GM23338 (cell line): ENCODE data around the gene ITGA1. TPM values are rescaled to one million over a fixed set of nuclear protein-coding genes. Genes with fewer than 3 reads are reported as not detected.

Source experiments
- ATAC-seq: fragments of 200-7000 bp; cut with Tn5 transposase; 3 replicates; pipeline ENCODE4 v1.9.1; 2020
- DNase-seq: peaks from one replicate; pipeline ENCODE4 v3.0.0-alpha.2; 2015; ENCODE audit warnings: low spot score
- H2AFZ ChIP-seq: fragments of 200-600 bp; sonication (generic); 2 replicates; pipeline ENCODE4 v1.8.0; 2016; ENCODE audit warnings: antibody characterized with exemption, mild to moderate bottlenecking, moderate library complexity
- H3F3A ChIP-seq: fragments of 200-600 bp; sonication (generic); replicated peaks from 2 replicates; pipeline ENCODE4 v1.8.0; 2017; ENCODE audit warnings: antibody characterized with exemption, mixed run types, low read depth
- H3K27ac ChIP-seq: fragments of 200-600 bp; sonication (generic); 2 replicates; pipeline ENCODE4 v1.6.1; 2016; ENCODE audit warnings: low read depth
- H3K27me3 ChIP-seq: fragments of 200-600 bp; sonication (generic); 2 replicates; pipeline ENCODE4 v1.8.0; 2016; ENCODE audit warnings: mild to moderate bottlenecking, mixed run types, moderate library complexity; ENCODE audit not compliant: insufficient read depth
- H3K36me3 ChIP-seq: fragments of 200-600 bp; sonication (generic); 2 replicates; pipeline ENCODE4 v1.8.0; 2016; ENCODE audit warnings: mild to moderate bottlenecking; ENCODE audit not compliant: insufficient read depth
- H3K4me1 ChIP-seq: fragments of 200-600 bp; sonication (generic); 2 replicates; pipeline ENCODE4 v1.8.0; 2016; ENCODE audit warnings: mild to moderate bottlenecking, moderate library complexity; ENCODE audit not compliant: insufficient read depth
- H3K4me2 ChIP-seq: fragments of 200-600 bp; sonication (generic); 2 replicates; pipeline ENCODE4 v1.7.1; 2017; ENCODE audit warnings: mixed run types
- H3K4me3 ChIP-seq: fragments of 200-600 bp; sonication (generic); 2 replicates; pipeline ENCODE4 v1.6.1; 2016; ENCODE audit warnings: mixed run types
- H3K79me2 ChIP-seq: fragments of 200-600 bp; sonication (generic); replicated peaks from 2 replicates; pipeline ENCODE4 v1.8.0; 2017; ENCODE audit warnings: mild to moderate bottlenecking; ENCODE audit not compliant: insufficient read depth
- H3K9me2 ChIP-seq: fragments of 200-600 bp; sonication (generic); 2 replicates; pipeline ENCODE4 v1.8.0; 2017; ENCODE audit not compliant: insufficient read depth
- H4K20me1 ChIP-seq: fragments of 200-600 bp; sonication (generic); replicated peaks from 2 replicates; pipeline ENCODE4 v1.8.0; 2017; ENCODE audit warnings: mild to moderate bottlenecking; ENCODE audit not compliant: insufficient read depth
- H3K27ac Mint-ChIP-seq: 2 replicates; pipeline ENCODE4 v1.8.0; 2020; ENCODE audit warnings: inconsistent platforms, mild to moderate bottlenecking, moderate library complexity, mixed read lengths
- H3K27me3 Mint-ChIP-seq: 3 replicates; pipeline ENCODE4 v1.8.0; 2022; ENCODE audit warnings: low read depth, mild to moderate bottlenecking, moderate library complexity, mixed read lengths, inconsistent platforms; ENCODE audit not compliant: insufficient read depth, poor library complexity
- H3K36me3 Mint-ChIP-seq: 3 replicates; pipeline ENCODE4 v1.8.0; 2021; ENCODE audit warnings: low read depth, mild to moderate bottlenecking, inconsistent platforms, moderate library complexity, mixed read lengths
- H3K4me1 Mint-ChIP-seq: 3 replicates; pipeline ENCODE4 v1.8.0; 2020; ENCODE audit warnings: mild to moderate bottlenecking, inconsistent platforms, mixed read lengths
- H3K4me3 Mint-ChIP-seq: 3 replicates; pipeline ENCODE4 v1.8.0; 2021; ENCODE audit warnings: moderate library complexity, mild to moderate bottlenecking, inconsistent platforms, mixed read lengths
- H3K9me3 Mint-ChIP-seq: 3 replicates; pipeline ENCODE4 v1.8.0; 2020; ENCODE audit warnings: moderate library complexity, mild to moderate bottlenecking, inconsistent platforms, mixed read lengths
- CTCF ChIP-seq, 2 experiments: fragments of 200-600 bp in 1 of 2; sonication (generic) in 1 of 2; conservative IDR thresholded peaks; 2 replicates each; pipeline versions ENCODE4 v1.5.1 to v1.6.1; 2016 to 2017; ENCODE audit warnings: antibody characterized with exemption in 2 of 2, low read depth in 2 of 2, mild to moderate bottlenecking in 2 of 2, moderate library complexity in 1 of 2
- ETS1 ChIP-seq: IDR thresholded peaks from 2 replicates; pipeline ENCODE4 v1.6.1; 2016; ENCODE audit warnings: antibody characterized with exemption
- EZH2 ChIP-seq: fragments of 200-600 bp; sonication (generic); IDR thresholded peaks from one replicate; pipeline ENCODE4 v1.8.0; 2017; ENCODE audit warnings: antibody characterized with exemption, mild to moderate bottlenecking, low read depth; ENCODE audit not compliant: unreplicated experiment
- EZH2phosphoT487 ChIP-seq: fragments of 200-600 bp; sonication (generic); IDR thresholded peaks from one replicate; pipeline ENCODE4 v1.8.1; 2018; ENCODE audit warnings: antibody characterized with exemption; ENCODE audit not compliant: unreplicated experiment
- JUNB ChIP-seq: IDR thresholded peaks from one replicate; pipeline ENCODE4 v1.6.1; 2016; ENCODE audit warnings: antibody characterized with exemption; ENCODE audit not compliant: unreplicated experiment
- NANOG ChIP-seq: IDR thresholded peaks from 2 replicates; pipeline ENCODE4 v1.6.1; 2016; ENCODE audit warnings: antibody characterized with exemption, borderline replicate concordance
- POLR2AphosphoS5 ChIP-seq: IDR thresholded peaks from 2 replicates; pipeline ENCODE4 v1.6.1; 2016; ENCODE audit warnings: antibody characterized with exemption, low read depth
- REST ChIP-seq: IDR thresholded peaks from one replicate; pipeline ENCODE4 v1.6.1; 2018; ENCODE audit warnings: antibody characterized with exemption; ENCODE audit not compliant: unreplicated experiment
- STAT1 ChIP-seq: IDR thresholded peaks from one replicate; pipeline ENCODE4 v1.6.1; 2016; ENCODE audit warnings: antibody characterized with exemption; ENCODE audit not compliant: unreplicated experiment
- ZNF114 ChIP-seq: fragments of 250-450 bp; sonication (Bioruptor Pico); IDR thresholded peaks from 2 replicates; pipeline ENCODE4 v1.5.0; 2020; ENCODE audit warnings: mild to moderate bottlenecking, moderate library complexity
- ZNF331 ChIP-seq: fragments of 250-450 bp; sonication (Bioruptor Pico); IDR thresholded peaks from 2 replicates; pipeline ENCODE4 v1.5.0; 2020; ENCODE audit warnings: low read depth, mild to moderate bottlenecking, moderate library complexity
- polyA plus RNA-seq: library from polyadenylated mRNA; unstranded; fragments of >200 nt; fragmentation: Nextera tagmentation; extraction: Ambion mirVana; gene quantifications from 2 replicates; pipeline ENCODE4 v1.2.1, GENCODE V29; 2016
- total RNA-seq: library from RNA; depleted of rRNA; stranded (reverse); fragments of >200 nt; shearing (Covaris generic); gene quantifications from 2 replicates; pipeline ENCODE4 v1.2.3, GENCODE V29; 2014
- TF ChIP-seq, protein P1 (sequence below): fragments of 250-450 bp; sonication (Bioruptor Pico); IDR thresholded peaks from 2 replicates; pipeline ENCODE4 v1.5.0; 2020; ENCODE audit warnings: mild to moderate bottlenecking, moderate library complexity

The ITGA1 gene
- total and polyA plus RNA-seq, 2 experiments from 2014 or later, result 1.8 to 4.9 TPM

DNA sequence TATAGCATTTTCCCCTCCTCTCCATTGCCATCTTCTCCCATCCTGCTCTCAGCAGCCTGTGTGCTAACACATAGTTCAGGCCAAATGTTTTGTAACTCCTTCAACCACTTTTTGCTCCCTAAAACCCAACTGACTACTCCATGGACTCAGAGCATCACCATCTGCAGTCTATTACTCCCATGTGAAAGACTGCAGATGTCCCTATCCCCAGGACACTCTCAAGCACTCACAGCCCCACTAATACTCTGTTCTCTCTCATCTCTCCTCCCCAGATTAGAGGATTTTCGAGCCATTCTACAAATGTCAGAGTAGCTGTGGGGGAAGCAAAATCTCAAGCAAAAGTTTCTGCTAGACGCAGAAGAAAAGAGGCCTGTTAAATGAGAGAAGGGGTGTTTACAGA lies 99.3 kb downstream of the ITGA1 start (continued):
- TF ChIP-seq, protein P1, sequence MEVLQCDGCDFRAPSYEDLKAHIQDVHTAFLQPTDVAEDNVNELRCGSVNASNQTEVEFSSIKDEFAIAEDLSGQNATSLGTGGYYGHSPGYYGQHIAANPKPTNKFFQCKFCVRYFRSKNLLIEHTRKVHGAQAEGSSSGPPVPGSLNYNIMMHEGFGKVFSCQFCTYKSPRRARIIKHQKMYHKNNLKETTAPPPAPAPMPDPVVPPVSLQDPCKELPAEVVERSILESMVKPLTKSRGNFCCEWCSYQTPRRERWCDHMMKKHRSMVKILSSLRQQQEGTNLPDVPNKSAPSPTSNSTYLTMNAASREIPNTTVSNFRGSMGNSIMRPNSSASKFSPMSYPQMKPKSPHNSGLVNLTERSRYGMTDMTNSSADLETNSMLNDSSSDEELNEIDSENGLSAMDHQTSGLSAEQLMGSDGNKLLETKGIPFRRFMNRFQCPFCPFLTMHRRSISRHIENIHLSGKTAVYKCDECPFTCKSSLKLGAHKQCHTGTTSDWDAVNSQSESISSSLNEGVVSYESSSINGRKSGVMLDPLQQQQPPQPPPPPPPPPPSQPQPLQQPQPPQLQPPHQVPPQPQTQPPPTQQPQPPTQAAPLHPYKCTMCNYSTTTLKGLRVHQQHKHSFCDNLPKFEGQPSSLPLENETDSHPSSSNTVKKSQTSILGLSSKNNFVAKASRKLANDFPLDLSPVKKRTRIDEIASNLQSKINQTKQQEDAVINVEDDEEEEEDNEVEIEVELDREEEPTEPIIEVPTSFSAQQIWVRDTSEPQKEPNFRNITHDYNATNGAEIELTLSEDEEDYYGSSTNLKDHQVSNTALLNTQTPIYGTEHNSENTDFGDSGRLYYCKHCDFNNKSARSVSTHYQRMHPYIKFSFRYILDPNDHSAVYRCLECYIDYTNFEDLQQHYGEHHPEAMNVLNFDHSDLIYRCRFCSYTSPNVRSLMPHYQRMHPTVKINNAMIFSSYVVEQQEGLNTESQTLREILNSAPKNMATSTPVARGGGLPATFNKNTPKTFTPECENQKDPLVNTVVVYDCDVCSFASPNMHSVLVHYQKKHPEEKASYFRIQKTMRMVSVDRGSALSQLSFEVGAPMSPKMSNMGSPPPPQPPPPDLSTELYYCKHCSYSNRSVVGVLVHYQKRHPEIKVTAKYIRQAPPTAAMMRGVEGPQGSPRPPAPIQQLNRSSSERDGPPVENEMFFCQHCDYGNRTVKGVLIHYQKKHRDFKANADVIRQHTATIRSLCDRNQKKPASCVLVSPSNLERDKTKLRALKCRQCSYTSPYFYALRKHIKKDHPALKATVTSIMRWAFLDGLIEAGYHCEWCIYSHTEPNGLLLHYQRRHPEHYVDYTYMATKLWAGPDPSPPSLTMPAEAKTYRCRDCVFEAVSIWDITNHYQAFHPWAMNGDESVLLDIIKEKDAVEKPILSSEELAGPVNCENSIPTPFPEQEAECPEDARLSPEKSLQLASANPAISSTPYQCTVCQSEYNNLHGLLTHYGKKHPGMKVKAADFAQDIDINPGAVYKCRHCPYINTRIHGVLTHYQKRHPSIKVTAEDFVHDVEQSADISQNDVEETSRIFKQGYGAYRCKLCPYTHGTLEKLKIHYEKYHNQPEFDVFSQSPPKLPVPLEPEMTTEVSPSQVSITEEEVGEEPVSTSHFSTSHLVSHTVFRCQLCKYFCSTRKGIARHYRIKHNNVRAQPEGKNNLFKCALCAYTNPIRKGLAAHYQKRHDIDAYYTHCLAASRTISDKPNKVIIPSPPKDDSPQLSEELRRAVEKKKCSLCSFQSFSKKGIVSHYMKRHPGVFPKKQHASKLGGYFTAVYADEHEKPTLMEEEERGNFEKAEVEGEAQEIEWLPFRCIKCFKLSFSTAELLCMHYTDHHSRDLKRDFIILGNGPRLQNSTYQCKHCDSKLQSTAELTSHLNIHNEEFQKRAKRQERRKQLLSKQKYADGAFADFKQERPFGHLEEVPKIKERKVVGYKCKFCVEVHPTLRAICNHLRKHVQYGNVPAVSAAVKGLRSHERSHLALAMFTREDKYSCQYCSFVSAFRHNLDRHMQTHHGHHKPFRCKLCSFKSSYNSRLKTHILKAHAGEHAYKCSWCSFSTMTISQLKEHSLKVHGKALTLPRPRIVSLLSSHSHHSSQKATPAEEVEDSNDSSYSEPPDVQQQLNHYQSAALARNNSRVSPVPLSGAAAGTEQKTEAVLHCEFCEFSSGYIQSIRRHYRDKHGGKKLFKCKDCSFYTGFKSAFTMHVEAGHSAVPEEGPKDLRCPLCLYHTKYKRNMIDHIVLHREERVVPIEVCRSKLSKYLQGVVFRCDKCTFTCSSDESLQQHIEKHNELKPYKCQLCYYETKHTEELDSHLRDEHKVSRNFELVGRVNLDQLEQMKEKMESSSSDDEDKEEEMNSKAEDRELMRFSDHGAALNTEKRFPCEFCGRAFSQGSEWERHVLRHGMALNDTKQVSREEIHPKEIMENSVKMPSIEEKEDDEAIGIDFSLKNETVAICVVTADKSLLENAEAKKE (CRISPR knock-in tag), result no peak
- no peak for TF ChIP-seq ZNF114 (CRISPR knock-in tag)
- TF ChIP-seq EZH2, result no peak
- TF ChIP-seq EZH2phosphoT487, result no peak
- no peak for TF ChIP-seq STAT1
- TF ChIP-seq ETS1, result no peak

- H3K9me2 ChIP-seq, result no peaks in the 10 kb centered on the region
- Mint-ChIP-seq H3K9me3 (no peaks in the 10 kb centered on the region), H3K27ac (no peak overlapping the region), H3K27me3 (no peaks in the 10 kb centered on the region), H3K4me1 (peaks cover 3% of the 10 kb centered on the region; the same call in 1 of the 3 replicates), H3K4me3 (no peak overlapping the region), H3K36me3 (no peaks in the 10 kb centered on the region)
- no peak overlapping the region for H3K4me3 ChIP-seq
- H3K36me3 ChIP-seq, result no peaks in the 10 kb centered on the region
- no peak for ATAC-seq
- H3K27me3 ChIP-seq, result no peaks in the 10 kb centered on the region
- no peak for DNase-seq
- H3K79me2 ChIP-seq, result no peaks in the 10 kb centered on the region
- H3K4me1 ChIP-seq, result no peaks in the 10 kb centered on the region
- H3K27ac ChIP-seq, result no peak overlapping the region
- no peak overlapping the region for H3K4me2 ChIP-seq
- no peak for TF ChIP-seq ETS1
- TF ChIP-seq JUNB, result no peak
- TF ChIP-seq REST, result no peak
- no peak for TF ChIP-seq POLR2AphosphoS5
- no peak for TF ChIP-seq NANOG
- no peak for TF ChIP-seq CTCF (conservative IDR thresholded peaks at IDR 0.05; ENCODE audit: low read depth in 2 of 2)
- TF ChIP-seq EZH2phosphoT487, result no peak
- no peak for TF ChIP-seq ZNF331 (CRISPR knock-in tag)
- TF ChIP-seq EZH2, result no peak
- no peak overlapping the region for H2AFZ ChIP-seq
- H3F3A ChIP-seq, result no peaks in the 10 kb centered on the region
- no peaks in the 10 kb centered on the region for H4K20me1 ChIP-seq
Measured at GRCh38 chr5:52888363-52888762, 100.6 kb downstream of the ITGA1 start.
